Right lobe of liver (tissue), 6 donors: ENCODE measurements around the gene HERPUD1. TPM values are rescaled to one million over a fixed set of nuclear protein-coding genes. Genes with fewer than 3 reads are reported as not detected.
A peak's percentile ranks its signal among the peaks of the same experiment; 100 is the strongest.
"Not testable (repeated sequence)": the region's sequence is repeated elsewhere in the genome, so short reads cannot be mapped to it uniquely, and the experiment has no call there.

Experiments
- ATAC-seq, 4 donors: fragments of 200-7000 bp; cut with Tn5 transposase; one replicate each; pipeline ENCODE4 v1.9.1; 2020; ENCODE audit warnings: mild to moderate bottlenecking in 4 of 4, moderate library complexity in 4 of 4
- DNase-seq, 3 donors: peaks; one replicate each; pipeline ENCODE4 v3.0.0-alpha.2; 2020
- H3K27ac ChIP-seq, 3 donors: fragments of 200-600 bp; one replicate each; pipeline ENCODE4 v1.8.0; 2022
- H3K27me3 ChIP-seq, 2 donors: fragments of 200-600 bp; one replicate each; pipeline ENCODE4 v1.8.0; 2022
- H3K36me3 ChIP-seq, 4 donors: fragments of 200-600 bp; sonication (generic) in 1 of 4; one replicate each; pipeline versions ENCODE4 v1.5.1 to v1.8.0; 2017 to 2022; ENCODE audit warnings: control low read depth in 1 of 4
- H3K4me1 ChIP-seq, 4 donors: fragments of 200-600 bp; sonication (generic) in 1 of 4; one replicate each; pipeline versions ENCODE4 v1.5.1 to v1.8.0; 2017 to 2022; ENCODE audit warnings: control low read depth in 1 of 4
- H3K4me3 ChIP-seq, 3 donors: fragments of 200-600 bp; one replicate each; pipeline ENCODE4 v1.8.0; 2022
- H3K9me3 ChIP-seq, 4 donors: fragments of 200-600 bp; sonication (generic) in 1 of 4; one replicate each; pipeline versions ENCODE4 v1.5.1 to v1.8.0; 2017 to 2022; ENCODE audit warnings: control low read depth in 1 of 4
- CTCF ChIP-seq, 4 donors: fragments of 200-600 bp in 3 of 4; fragments of 450-650 bp in 1 of 4; IDR thresholded peaks; one replicate each; pipeline versions ENCODE4 v1.5.1 to v1.8.0; 2016 to 2022; ENCODE audit warnings: antibody characterized with exemption in 4 of 4, mild to moderate bottlenecking in 2 of 4
- POLR2A ChIP-seq: fragments of 450-650 bp; IDR thresholded peaks from one replicate; pipeline ENCODE4 v1.6.1; 2017; ENCODE audit warnings: antibody characterized with exemption, mild to moderate bottlenecking
- WGBS: methylation state at CpG from one replicate; pipeline ENCODE4 v1.1.6; 2018; ENCODE audit warnings: low coverage, low lambda C conversion rate; ENCODE audit not compliant: insufficient coverage; ENCODE audit errors: missing lambda C conversion rate; 5-methylcytosine and 5-hydroxymethylcytosine counted together
- intact Hi-C, 2 donors: fragments of 100-400 bp; cut with DNase I; formaldehyde crosslinking; loops; one replicate each; pipeline versions ENCODE4 v1.11.2 to v1.14.1; 2022
- microRNA-seq, 2 donors: library from miRNA; unstranded; fragments of <30 nt; microRNA quantifications; one replicate each; pipeline ENCODE4, GENCODE V29; 2019 to 2020
- total RNA-seq, 6 experiments: library from RNA; depleted of rRNA in 2 of 6; stranded (reverse); fragments of >200 nt in 2 of 6; fragmentation: NEBNext Ultra II Directional in 3 of 6; extraction: Animal tissue kit (Norgen Biotek cat#: 25700) in 3 of 6; gene quantifications; one replicate each; pipeline versions ENCODE4 v1.1.0 to v1.2.4, GENCODE V29; 2016 to 2023
- donor health status: DM: no; HTN: yes; CAD: no.
- donor health status: DM: no; HTN: no; CAD: no.
- donor health status: DM: no; HTN: no; CAD: no.
- donor health status: DM: no; HTN: yes; CAD: no.
- donor health status: DM: no; HTN: yes; CAD: no.

The HERPUD1 gene
- total RNA-seq, 6 experiments from 2014 or later, result 103 to 185 (median 133) TPM

- no peak overlapping the region for H3K27ac ChIP-seq
- TF ChIP-seq POLR2A (no peak), CTCF (IDR thresholded peaks at IDR 0.05) (no peak)
- H3K4me3 ChIP-seq, result peak overlapping the region in 2 of 3 donors; percentile 63 to 76
- no peaks in the 10 kb centered on the region for H3K27me3 ChIP-seq
- DNase-seq (peak in 1 of 3 donors; percentile 27), ATAC-seq (no peak)
- WGBS, result 64% methylated on average over 13 of the region's 16 CpGs
- no peaks in the 10 kb centered on the region for H3K36me3 ChIP-seq
- peaks cover 0 to 19% (median 0%) of the 10 kb centered on the region in 4 donors for H3K4me1 ChIP-seq
- no peaks in the 10 kb centered on the region for H3K9me3 ChIP-seq
- intact Hi-C loops, result no loop called here
Observed at GRCh38 chr16:56990407-56991286, 58.7 kb downstream of the HERPUD1 start.

GRCh38 chr16:56992431-56992830, 60.5 kb downstream of the HERPUD1 start:
- H3K27me3 ChIP-seq, H3K27ac ChIP-seq, ATAC-seq, H3K4me3 ChIP-seq, intact Hi-C loops, H3K36me3 ChIP-seq, H3K9me3 ChIP-seq: not testable (repeated sequence)
- peak in 1 of 3 donors; percentile 26 for DNase-seq
- H3K4me1 ChIP-seq, result peaks cover 0 to 19% (median 0%) of the 10 kb centered on the region in 4 donors
- 88% methylated on average over 1 of the region's 1 CpG for whole genome bisulfite sequencing

GRCh38 chr16:56993204-56993603, 61.3 kb downstream of the HERPUD1 start:
- intact Hi-C loops, result no loop called here
- DNase-seq, result no peak
- 33% methylated on average over 2 of the region's 2 CpGs for WGBS
- Histone ChIP-seq H3K36me3 (no peaks in the 10 kb centered on the region), H3K27ac (no peak overlapping the region), H3K9me3 (no peaks in the 10 kb centered on the region), H3K4me3 (no peak overlapping the region), H3K27me3 (no peaks in the 10 kb centered on the region), H3K4me1 (peaks cover 0 to 19% (median 0%) of the 10 kb centered on the region in 4 donors)
- TF ChIP-seq POLR2A (no peak), CTCF (IDR thresholded peaks at IDR 0.05) (no peak)
- no peak for ATAC-seq

GRCh38 chr16:56994311-56994710, 62.4 kb downstream of the HERPUD1 start:
- Histone ChIP-seq H3K9me3 (no peaks in the 10 kb centered on the region), H3K4me3 (no peak overlapping the region), H3K27ac (no peak overlapping the region), H3K27me3 (no peaks in the 10 kb centered on the region), H3K4me1 (peaks cover 0 to 12% (median 0%) of the 10 kb centered on the region in 4 donors), H3K36me3 (no peaks in the 10 kb centered on the region)
- TF ChIP-seq CTCF (IDR thresholded peaks at IDR 0.05), result no peak
- intact Hi-C loops, result no loop called here
- DNase-seq (peak in 1 of 3 donors; percentile 39), ATAC-seq (no peak)
- 64% methylated on average over 3 of the region's 5 CpGs for WGBS

Small RNA genes lying within 50 kb of the gene (microRNA-seq; reads per million reads assigned to microRNA genes)
- gene MIR6863, result 0 reads per million in 2 donors

Other genes starting within 250 kb of the HERPUD1 start
- 1,000 to 10,000 TPM in 4 of 6 experiments, 100 to 1,000 TPM in 2; 808 to 2,440 (median 1,620) TPM for gene MT1X, start 249.7 kb upstream of the HERPUD1 start, total RNA-seq
- 10 to 100 TPM in 4 of 6 experiments, 1 to 10 TPM in 2; 8.3 to 17.0 (median 12.8) TPM for gene NUP93, start 202.0 kb upstream of the HERPUD1 start, total RNA-seq
- not detected for gene SLC12A3, start 66.9 kb upstream of the HERPUD1 start, total RNA-seq
- 10 to 100 TPM in 1 of 6 experiments, 1 to 10 TPM in 4, under 1 TPM in 1; 0.62 to 11.8 (median 4.7) TPM for gene CETP, start 29.8 kb downstream of the HERPUD1 start, total RNA-seq
- gene NLRC5, start 57.4 kb downstream of the HERPUD1 start, total RNA-seq, result 10 to 100 TPM in 5 of 6 experiments, 1 to 10 TPM in 1; 4.6 to 25.2 (median 13.3) TPM
- 10 to 100 TPM in 3 of 6 experiments, 1 to 10 TPM in 3; 4.0 to 10.9 (median 9.7) TPM for gene CPNE2, start 160.4 kb downstream of the HERPUD1 start, total RNA-seq